MCF 10A (cell line): Measurements from ENCODE around the gene GNG13. TPM values are rescaled to one million over a fixed set of nuclear protein-coding genes. Genes with fewer than 3 reads are reported as not detected.
"Not testable (repeated sequence)": the region's sequence is repeated elsewhere in the genome, so short reads cannot be mapped to it uniquely, and the experiment has no call there.

Source experiments
- BruUV-seq: library from RNA; stranded (reverse); fragments of 400-500 nt; replicated peaks from 2 replicates; lab custom pipeline; 2021; lab: Mats Ljungman, UMichigan
- CTCF ChIA-PET: fragments of 300-600 bp; sonication (Branson Sonifier 250); formaldehyde crosslinking; extraction: SDS; loops from one replicate; lab custom pipeline; 2021; ENCODE audit warnings: antibody characterized with exemption, inconsistent platforms; lab: Yijun Ruan, JAX
- POLR2A ChIA-PET: fragments of 300-600, 350-650 bp; sonication (Branson Sonifier 250); formaldehyde crosslinking; extraction: SDS; loops from one replicate; lab custom pipeline; 2020; ENCODE audit warnings: antibody characterized with exemption, inconsistent platforms; lab: Yijun Ruan, JAX
- DNase-seq: peaks from one replicate; pipeline ENCODE4 v3.0.0-alpha.2; 2018; ENCODE audit not compliant: unreplicated experiment
- H3K27ac Mint-ChIP-seq: one replicate; pipeline ENCODE4 v1.8.0; 2022; ENCODE audit warnings: mild to moderate bottlenecking, low read depth, mixed read lengths; ENCODE audit not compliant: unreplicated experiment
- H3K27me3 Mint-ChIP-seq: one replicate; pipeline ENCODE4 v1.8.0; 2022; ENCODE audit warnings: mixed read lengths; ENCODE audit not compliant: insufficient read depth, unreplicated experiment
- H3K36me3 Mint-ChIP-seq: one replicate; pipeline ENCODE4 v1.8.0; 2022; ENCODE audit warnings: mild to moderate bottlenecking, moderate library complexity, mixed read lengths; ENCODE audit not compliant: insufficient read depth, unreplicated experiment
- H3K4me1 Mint-ChIP-seq: one replicate; pipeline ENCODE4 v1.8.0; 2022; ENCODE audit warnings: mixed read lengths; ENCODE audit not compliant: insufficient read depth, unreplicated experiment
- H3K4me3 Mint-ChIP-seq: one replicate; pipeline ENCODE4 v1.8.0; 2022; ENCODE audit warnings: mild to moderate bottlenecking, moderate library complexity, mixed read lengths; ENCODE audit not compliant: unreplicated experiment
- H3K9me3 Mint-ChIP-seq: one replicate; pipeline ENCODE4 v1.8.0; 2022; ENCODE audit warnings: mixed read lengths; ENCODE audit not compliant: unreplicated experiment
- CTCF ChIP-seq: fragments of 200-600 bp; IDR thresholded peaks from one replicate; pipeline ENCODE4 v1.8.0; 2022; ENCODE audit warnings: antibody characterized with exemption, mild to moderate bottlenecking; ENCODE audit not compliant: unreplicated experiment
- intact Hi-C: fragments of 100-400 bp; cut with micrococcal nuclease; formaldehyde crosslinking; loops from 2 replicates; pipeline ENCODE4 v1.14.1; 2022
- total RNA-seq: library from RNA; stranded (reverse); gene quantifications from 2 replicates; pipeline ENCODE4 v1.2.3, GENCODE V29; 2022

GNG13 gene
- total RNA-seq, 1 experiment from 2014 or later: not detected

GRCh38 chr16:756428-756827, 44.1 kb downstream of the GNG13 start:
- Mint-ChIP-seq H3K27me3 (no peaks in the 10 kb centered on the region), H3K27ac (no peak overlapping the region), H3K4me1 (peaks cover 7% of the 10 kb centered on the region), H3K36me3 (no peaks in the 10 kb centered on the region), H3K4me3 (no peak overlapping the region), H3K9me3 (no peaks in the 10 kb centered on the region)
- BruUV-seq: no TSS peak
- CTCF ChIA-PET: interaction anchor here (0.7 to 2.5 kb wide), 7 partner anchors 10 to 301 kb away, joined by 3 to 13 read pairs (median 3); partner anchors contain the start of gene CIAO3
- no peak for DNase-seq
- POLR2A ChIA-PET: interaction anchor here (1.0 to 1.7 kb wide), 2 partner anchors 16 to 27 kb away, joined by 4 to 5 read pairs; partner anchors contain the start of gene CIAO3
- no peak for TF ChIP-seq CTCF
- intact Hi-C loops: no loop called here

- no peak for DNase-seq
- Mint-ChIP-seq H3K27me3 (no peaks in the 10 kb centered on the region), H3K27ac (no peak overlapping the region), H3K36me3 (no peaks in the 10 kb centered on the region), H3K4me1 (no peaks in the 10 kb centered on the region), H3K4me3 (no peak overlapping the region), H3K9me3 (no peaks in the 10 kb centered on the region)
- BruUV-seq: no TSS peak
- ChIA-PET CTCF (interaction anchor here (0.6 kb wide), 3 partner anchors 8 to 30 kb away, joined by 3 to 4 read pairs (median 3); no protein-coding TSS in a partner anchor), POLR2A (interaction anchor here (1.7 kb wide), 1 partner anchor 14 kb away, joined by 6 read pairs; the partner anchor contains the start of gene CIAO3)
- TF ChIP-seq CTCF: no peak
- intact Hi-C loops: no loop called here
Measured at GRCh38 chr16:754656-755055, 45.9 kb downstream of the GNG13 start.

GRCh38 chr16:754121-754607, 46.4 kb downstream of the GNG13 start:
- H3K4me1 Mint-ChIP-seq, H3K36me3 Mint-ChIP-seq, H3K27me3 Mint-ChIP-seq, H3K9me3 Mint-ChIP-seq, H3K4me3 Mint-ChIP-seq, H3K27ac Mint-ChIP-seq, intact Hi-C loops, BruUV-seq, DNase-seq: not testable (repeated sequence)
- CTCF ChIA-PET: interaction anchor here (0.6 to 0.7 kb wide), 3 partner anchors 14 to 42 kb away, joined by 3 to 4 read pairs (median 3); no protein-coding TSS in a partner anchor
- POLR2A ChIA-PET: interaction anchor here (1.7 kb wide), 1 partner anchor 13 kb away, joined by 6 read pairs; the partner anchor contains the start of gene CIAO3

DNA sequence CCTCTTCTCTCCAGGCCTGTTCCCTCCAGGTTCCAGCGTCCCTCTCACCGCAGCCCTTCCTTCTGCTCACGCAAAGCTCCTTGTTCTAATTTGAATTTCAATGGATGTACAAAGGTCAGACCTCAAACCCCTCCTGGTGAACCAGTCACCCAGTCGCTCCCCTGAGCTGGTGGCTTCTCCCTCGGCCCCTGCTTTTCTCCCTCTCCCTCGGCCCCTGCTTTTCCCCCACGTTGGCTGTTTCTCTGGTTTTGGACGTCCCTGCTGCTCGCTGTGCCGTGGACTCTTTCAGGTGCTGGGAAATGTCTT, 48.6 kb downstream of the GNG13 start:
- intact Hi-C loops: no loop called here
- Mint-ChIP-seq H3K27ac (no peak overlapping the region), H3K27me3 (no peaks in the 10 kb centered on the region), H3K4me1 (no peaks in the 10 kb centered on the region), H3K9me3 (no peaks in the 10 kb centered on the region), H3K4me3 (no peak overlapping the region), H3K36me3 (no peaks in the 10 kb centered on the region)
- POLR2A ChIA-PET: interaction anchor here (0.6 kb wide), 1 partner anchor 207 kb away, joined by 3 read pairs; no protein-coding TSS in a partner anchor
- CTCF ChIA-PET: interaction anchor here (0.6 to 2.7 kb wide), 4 partner anchors 9 to 34 kb away, joined by 3 to 16 read pairs (median 8); partner anchors contain the start of gene CIAO3
- BruUV-seq: no TSS peak
- no peak for TF ChIP-seq CTCF
- no peak for DNase-seq
